ENCODE data around the gene CDIPT.

The CDIPT gene

GRCh38 chr16:29907973-29908372 is 44.9 kb upstream of the CDIPT start:
- TF ChIP-seq CTCF (IDR thresholded peaks at IDR 0.05; ENCODE audit: low read depth, low read length): no peak
- DNase-seq (ENCODE audit: extremely low read depth, low read depth): no peak

GRCh38 chr16:29906520-29907244 is 43.7 kb upstream of the CDIPT start:
- no peak for TF ChIP-seq CTCF (IDR thresholded peaks at IDR 0.05; ENCODE audit: low read depth, low read length)
- no peak for DNase-seq (ENCODE audit: extremely low read depth, low read depth)

GRCh38 chr16:29905668-29906067 is 42.6 kb upstream of the CDIPT start:
- no peak for TF ChIP-seq CTCF (IDR thresholded peaks at IDR 0.05; ENCODE audit: low read depth, low read length)

GRCh38 chr16:29904947-29905346 is 41.9 kb upstream of the CDIPT start:
- no peak for TF ChIP-seq CTCF (IDR thresholded peaks at IDR 0.05; ENCODE audit: low read depth, low read length)
- DNase-seq (ENCODE audit: extremely low read depth, low read depth): no peak

More at GRCh38 chr16:29905668-29906067, 42.6 kb upstream of the CDIPT start:
- no peak for DNase-seq (ENCODE audit: extremely low read depth, low read depth)

GRCh38 chr16:29903590-29903989 is 40.6 kb upstream of the CDIPT start:
- TF ChIP-seq CTCF (IDR thresholded peaks at IDR 0.05; ENCODE audit: low read depth, low read length): no peak
- no peak for DNase-seq (ENCODE audit: extremely low read depth, low read depth)

GRCh38 chr16:29901607-29901945 is 38.5 kb upstream of the CDIPT start:
- no peak for TF ChIP-seq CTCF (IDR thresholded peaks at IDR 0.05; ENCODE audit: low read depth, low read length)
- no peak for DNase-seq (ENCODE audit: extremely low read depth, low read depth)

- no peak for DNase-seq (ENCODE audit: extremely low read depth, low read depth)
- TF ChIP-seq CTCF (IDR thresholded peaks at IDR 0.05; ENCODE audit: low read depth, low read length): no peak
Observed at GRCh38 chr16:29900888-29901606, 38.0 kb upstream of the CDIPT start.

Measured in AG09319 (cell line).